ENCODE measurements around the gene FAF1. TPM values are rescaled to one million over a fixed set of nuclear protein-coding genes. Genes with fewer than 3 reads are reported as not detected.

The FAF1 gene
- total RNA-seq, 4 donors from 2014 or later: 47.1 to 87.0 (median 79.4) TPM

GRCh38 chr1:50393522-50394120 is 566.4 kb downstream of the FAF1 start:
- TF ChIP-seq POLR2A (IDR thresholded peaks at IDR 0.05): no peak
- no peak for TF ChIP-seq CTCF (IDR thresholded peaks at IDR 0.05)
- DNase-seq: no peak
- H3K4me1 ChIP-seq: no peaks in the 10 kb centered on the region
- no peaks in the 10 kb centered on the region for H3K27me3 ChIP-seq
- no peaks in the 10 kb centered on the region for H3K36me3 ChIP-seq
- intact Hi-C loops (cut with DNase I): no loop called here
- 53 to 60% methylated on average over 2 of the region's 2 CpGs for WGBS, 2 donors
- H3K4me3 ChIP-seq (replicated peaks in 1 of 3): no peak overlapping the region
- H3K27ac ChIP-seq: no peak overlapping the region
- no peaks in the 10 kb centered on the region for H3K9me3 ChIP-seq

Small RNA genes lying within 50 kb of the gene (small RNA-seq; reads per million reads assigned to genes)
- not detected for gene RNU6-1026P

Other genes starting within 250 kb of the FAF1 start
- gene CDKN2C, start 10.0 kb upstream of the FAF1 start, total RNA-seq: 10 to 100 TPM; 10.3 to 21.6 (median 11.6) TPM
- gene C1orf185, start 142.0 kb upstream of the FAF1 start, total RNA-seq: not detected